ENCODE results near the gene CEMIP2. TPM values are rescaled to one million over a fixed set of nuclear protein-coding genes. Genes with fewer than 3 reads are reported as not detected.

Gene CEMIP2
- total and polyA plus RNA-seq, 2 donors (not counting 1 experiment from before 2014, with no cell fraction given) = 35.1 to 45.6 TPM

DNA sequence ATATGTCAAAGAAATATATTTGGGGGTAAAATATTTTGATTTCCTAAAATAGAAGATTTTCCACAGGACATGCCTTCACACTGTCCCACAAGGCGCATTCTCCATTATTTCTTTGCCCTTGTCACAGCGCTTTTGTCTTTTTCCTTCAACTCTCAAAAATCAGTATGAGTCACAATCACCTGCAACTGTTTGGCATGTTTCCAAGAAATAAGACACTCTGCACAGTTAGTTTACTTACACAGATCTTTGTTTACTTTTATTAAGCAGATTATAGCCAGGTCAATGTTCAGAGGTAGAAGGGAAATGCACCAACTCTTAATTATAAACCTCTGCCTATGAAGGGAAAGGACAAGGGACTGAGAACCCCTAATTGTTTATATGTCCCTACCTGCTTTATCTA, 9.5 kb downstream of the CEMIP2 start:
- TF ChIP-seq, protein P1, sequence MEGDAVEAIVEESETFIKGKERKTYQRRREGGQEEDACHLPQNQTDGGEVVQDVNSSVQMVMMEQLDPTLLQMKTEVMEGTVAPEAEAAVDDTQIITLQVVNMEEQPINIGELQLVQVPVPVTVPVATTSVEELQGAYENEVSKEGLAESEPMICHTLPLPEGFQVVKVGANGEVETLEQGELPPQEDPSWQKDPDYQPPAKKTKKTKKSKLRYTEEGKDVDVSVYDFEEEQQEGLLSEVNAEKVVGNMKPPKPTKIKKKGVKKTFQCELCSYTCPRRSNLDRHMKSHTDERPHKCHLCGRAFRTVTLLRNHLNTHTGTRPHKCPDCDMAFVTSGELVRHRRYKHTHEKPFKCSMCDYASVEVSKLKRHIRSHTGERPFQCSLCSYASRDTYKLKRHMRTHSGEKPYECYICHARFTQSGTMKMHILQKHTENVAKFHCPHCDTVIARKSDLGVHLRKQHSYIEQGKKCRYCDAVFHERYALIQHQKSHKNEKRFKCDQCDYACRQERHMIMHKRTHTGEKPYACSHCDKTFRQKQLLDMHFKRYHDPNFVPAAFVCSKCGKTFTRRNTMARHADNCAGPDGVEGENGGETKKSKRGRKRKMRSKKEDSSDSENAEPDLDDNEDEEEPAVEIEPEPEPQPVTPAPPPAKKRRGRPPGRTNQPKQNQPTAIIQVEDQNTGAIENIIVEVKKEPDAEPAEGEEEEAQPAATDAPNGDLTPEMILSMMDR (conservative IDR thresholded peaks at IDR 0.05 in 1 of 2, IDR thresholded peaks at IDR 0.05 in 1 of 2; ENCODE audit: low read depth in 1 of 2, low read length in 2 of 2) = no peak
- no peak for TF ChIP-seq EZH2 (IDR thresholded peaks at IDR 0.05; ENCODE audit: low read length, missing control alignments)
- Histone ChIP-seq H3K4me2 (ENCODE audit: extremely low read depth, insufficient read depth, low read length) (no peak overlapping the region), H3K4me3 (replicated peaks in 1 of 4; ENCODE audit: control extremely low read depth in 1 of 4, insufficient read depth in 1 of 4, low read depth in 3 of 4, low read length in 4 of 4) (no peak overlapping the region), H3K4me1 (ENCODE audit: control insufficient read depth, extremely low read depth, insufficient read depth, low read length) (peaks cover 24% of the 10 kb centered on the region), H3K27me3 (ENCODE audit: control insufficient read depth, insufficient read depth, low read length) (no peaks in the 10 kb centered on the region), H3K9ac (ENCODE audit: insufficient read depth, low read length) (no peak overlapping the region), H3K9me3 (ENCODE audit: control insufficient read depth, insufficient read depth, low read depth, low read length) (no peaks in the 10 kb centered on the region), H3K79me2 (ENCODE audit: control insufficient read depth, insufficient read depth, low read length) (peaks cover 70% of the 10 kb centered on the region), H2AFZ (ENCODE audit: low read length) (no peak overlapping the region), H3K27ac (ENCODE audit: insufficient read depth, low read length) (no peak overlapping the region), H3K36me3 (ENCODE audit: control insufficient read depth, insufficient read depth, low read length) (no peaks in the 10 kb centered on the region), H4K20me1 (ENCODE audit: control insufficient read depth, extremely low read depth, insufficient read depth, low read length) (no peaks in the 10 kb centered on the region)
- peak in 1 of 2 donors; percentile 50 for DNase-seq (ENCODE audit: low read depth in 2 of 2)

DNA sequence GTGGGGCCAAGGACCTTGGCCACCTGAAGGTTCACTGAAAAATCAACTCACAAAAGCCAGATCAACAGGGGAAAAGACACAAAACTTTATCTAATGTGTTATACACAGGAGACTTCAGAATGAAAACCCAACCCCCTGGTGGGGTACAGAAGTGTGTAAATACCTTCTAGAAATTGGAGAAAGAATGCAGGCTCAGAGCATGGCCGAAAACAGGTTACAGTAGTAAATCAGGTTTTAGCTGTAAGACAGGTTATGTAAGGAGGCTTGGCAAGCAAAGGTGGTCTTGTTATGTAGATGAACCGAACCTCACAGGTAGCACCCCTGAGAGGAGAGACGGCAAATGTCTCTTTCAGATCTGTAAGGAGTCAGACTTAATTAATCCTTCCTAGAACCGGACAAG, 10.0 kb downstream of the CEMIP2 start:
- peaks cover 71% of the 10 kb centered on the region for H3K79me2 ChIP-seq (ENCODE audit: control insufficient read depth, insufficient read depth, low read length)

DNA sequence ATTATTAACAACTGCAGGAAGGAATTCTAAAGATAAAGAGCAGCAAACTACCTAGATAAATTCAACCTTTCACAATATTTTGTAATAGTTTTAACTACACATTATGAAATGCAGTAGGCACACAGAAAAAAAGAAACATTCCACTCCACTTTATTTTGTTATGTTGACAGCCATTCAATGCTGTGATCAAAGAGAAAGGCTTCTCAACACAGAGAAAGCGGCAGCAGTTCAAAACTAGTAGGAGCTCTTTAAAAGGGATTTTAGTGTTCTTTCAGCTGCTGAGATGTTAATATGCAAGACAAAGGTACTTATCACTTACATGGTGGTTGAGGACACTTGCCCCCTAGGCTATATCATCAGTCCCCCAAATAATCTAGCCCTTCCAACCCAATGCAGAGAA, 11.6 kb downstream of the CEMIP2 start:
- no peak for DNase-seq (ENCODE audit: low read depth in 2 of 2)
- H4K20me1 ChIP-seq (ENCODE audit: control insufficient read depth, extremely low read depth, insufficient read depth, low read length) = no peaks in the 10 kb centered on the region
- peaks cover 75% of the 10 kb centered on the region for H3K79me2 ChIP-seq (ENCODE audit: control insufficient read depth, insufficient read depth, low read length)
- H3K27me3 ChIP-seq (ENCODE audit: control insufficient read depth, insufficient read depth, low read length) = no peaks in the 10 kb centered on the region
- H3K27ac ChIP-seq (ENCODE audit: insufficient read depth, low read length) = no peak overlapping the region
- H3K9me3 ChIP-seq (ENCODE audit: control insufficient read depth, insufficient read depth, low read depth, low read length) = no peaks in the 10 kb centered on the region
- H3K4me1 ChIP-seq (ENCODE audit: control insufficient read depth, extremely low read depth, insufficient read depth, low read length) = peaks cover 14% of the 10 kb centered on the region
- H3K36me3 ChIP-seq (ENCODE audit: control insufficient read depth, insufficient read depth, low read length) = no peaks in the 10 kb centered on the region
- H2AFZ ChIP-seq (ENCODE audit: low read length) = no peak overlapping the region
- H3K9ac ChIP-seq (ENCODE audit: insufficient read depth, low read length) = no peak overlapping the region
- no peak overlapping the region for H3K4me2 ChIP-seq (ENCODE audit: extremely low read depth, insufficient read depth, low read length)
- no peak for TF ChIP-seq EZH2 (IDR thresholded peaks at IDR 0.05; ENCODE audit: low read length, missing control alignments)
- TF ChIP-seq, protein P1 (conservative IDR thresholded peaks at IDR 0.05 in 1 of 2, IDR thresholded peaks at IDR 0.05 in 1 of 2; ENCODE audit: low read depth in 1 of 2, low read length in 2 of 2) = no peak
- H3K4me3 ChIP-seq (replicated peaks in 1 of 4; ENCODE audit: control extremely low read depth in 1 of 4, insufficient read depth in 1 of 4, low read depth in 3 of 4, low read length in 4 of 4) = no peak overlapping the region

More for the DNA sequence above, 10.0 kb downstream of the CEMIP2 start:
- Histone ChIP-seq H3K4me2 (ENCODE audit: extremely low read depth, insufficient read depth, low read length) (no peak overlapping the region), H3K4me3 (replicated peaks in 1 of 4; ENCODE audit: control extremely low read depth in 1 of 4, insufficient read depth in 1 of 4, low read depth in 3 of 4, low read length in 4 of 4) (no peak overlapping the region), H2AFZ (ENCODE audit: low read length) (no peak overlapping the region), H4K20me1 (ENCODE audit: control insufficient read depth, extremely low read depth, insufficient read depth, low read length) (no peaks in the 10 kb centered on the region), H3K27ac (ENCODE audit: insufficient read depth, low read length) (no peak overlapping the region), H3K9ac (ENCODE audit: insufficient read depth, low read length) (no peak overlapping the region), H3K9me3 (ENCODE audit: control insufficient read depth, insufficient read depth, low read depth, low read length) (no peaks in the 10 kb centered on the region), H3K36me3 (ENCODE audit: control insufficient read depth, insufficient read depth, low read length) (no peaks in the 10 kb centered on the region), H3K27me3 (ENCODE audit: control insufficient read depth, insufficient read depth, low read length) (no peaks in the 10 kb centered on the region), H3K4me1 (ENCODE audit: control insufficient read depth, extremely low read depth, insufficient read depth, low read length) (peaks cover 21% of the 10 kb centered on the region)
- TF ChIP-seq, protein P1 (conservative IDR thresholded peaks at IDR 0.05 in 1 of 2, IDR thresholded peaks at IDR 0.05 in 1 of 2; ENCODE audit: low read depth in 1 of 2, low read length in 2 of 2) = no peak
- no peak for TF ChIP-seq EZH2 (IDR thresholded peaks at IDR 0.05; ENCODE audit: low read length, missing control alignments)
- no peak for DNase-seq (ENCODE audit: low read depth in 2 of 2)

Data from fibroblast of lung (primary cell).